ENCODE data around the gene MTCL3.

MTCL3 gene

GRCh38 chr6:127464161-127464880, 54.8 kb downstream of the MTCL3 start:
- Mint-ChIP-seq H3K36me3 (ENCODE audit: low read depth) (no peaks in the 10 kb centered on the region), H3K4me1 (peaks cover 13% of the 10 kb centered on the region), H3K9me3 (no peaks in the 10 kb centered on the region), H3K27me3 (ENCODE audit: insufficient read depth) (peaks cover 19% of the 10 kb centered on the region), H3K4me3 (no peak overlapping the region), H3K27ac (no peak overlapping the region)
- no peaks in the 10 kb centered on the region for H3K27me3 ChIP-seq (ENCODE audit: control insufficient read depth, insufficient read depth, low read length, poor library complexity, severe bottlenecking)
- no peak overlapping the region for H3K4me3 ChIP-seq (ENCODE audit: low read length)
- WGBS, 2 experiments (ENCODE audit: insufficient coverage in 1 of 2, insufficient read length in 1 of 2), result 56 to 66% methylated on average over 5 to 6 of the region's 6 CpGs
- H3K9me3 ChIP-seq (ENCODE audit: control insufficient read depth, low read length), result no peaks in the 10 kb centered on the region
- H3K9ac ChIP-seq (ENCODE audit: extremely low read depth, low read length, poor library complexity, severe bottlenecking), result no peak overlapping the region
- TF ChIP-seq CTCF (conservative IDR thresholded peaks at IDR 0.05), result no peak
- no peaks in the 10 kb centered on the region for H3K36me3 ChIP-seq (ENCODE audit: control insufficient read depth, insufficient read depth, low read length)
- H3K27ac ChIP-seq (ENCODE audit: low read depth, low read length), result no peak overlapping the region
- DNase-seq, result no peak
- no peaks in the 10 kb centered on the region for H3K4me1 ChIP-seq (ENCODE audit: control insufficient read depth, insufficient read depth, low read length)

GRCh38 chr6:127463056-127463455, 56.1 kb downstream of the MTCL3 start:
- Mint-ChIP-seq H3K4me1 (peaks cover 19% of the 10 kb centered on the region), H3K36me3 (ENCODE audit: low read depth) (no peaks in the 10 kb centered on the region), H3K4me3 (no peak overlapping the region), H3K9me3 (no peaks in the 10 kb centered on the region), H3K27me3 (ENCODE audit: insufficient read depth) (peaks cover 24% of the 10 kb centered on the region), H3K27ac (no peak overlapping the region)
- Histone ChIP-seq H3K9ac (ENCODE audit: extremely low read depth, low read length, poor library complexity, severe bottlenecking) (no peak overlapping the region), H3K27me3 (ENCODE audit: control insufficient read depth, insufficient read depth, low read length, poor library complexity, severe bottlenecking) (no peaks in the 10 kb centered on the region), H3K9me3 (ENCODE audit: control insufficient read depth, low read length) (no peaks in the 10 kb centered on the region), H3K4me3 (ENCODE audit: low read length) (no peak overlapping the region), H3K36me3 (ENCODE audit: control insufficient read depth, insufficient read depth, low read length) (no peaks in the 10 kb centered on the region), H3K27ac (ENCODE audit: low read depth, low read length) (no peak overlapping the region), H3K4me1 (ENCODE audit: control insufficient read depth, insufficient read depth, low read length) (no peaks in the 10 kb centered on the region)
- no peak for DNase-seq
- WGBS, 2 experiments (ENCODE audit: insufficient coverage in 1 of 2, insufficient read length in 1 of 2), result 94 to 96% methylated on average over 4 of the region's 5 CpGs
- TF ChIP-seq CTCF (conservative IDR thresholded peaks at IDR 0.05), result no peak

- H3K27ac Mint-ChIP-seq, result no peak overlapping the region
- H3K9me3 Mint-ChIP-seq, result no peaks in the 10 kb centered on the region
- no peaks in the 10 kb centered on the region for H3K4me1 ChIP-seq (ENCODE audit: control insufficient read depth, insufficient read depth, low read length)
- H3K36me3 Mint-ChIP-seq (ENCODE audit: low read depth), result no peaks in the 10 kb centered on the region
- H3K36me3 ChIP-seq (ENCODE audit: control insufficient read depth, insufficient read depth, low read length), result no peaks in the 10 kb centered on the region
- H3K4me3 Mint-ChIP-seq, result no peak overlapping the region
- H3K4me1 Mint-ChIP-seq, result peaks cover 19% of the 10 kb centered on the region
- DNase-seq, result peak; percentile 49
- peak; percentile 65 for TF ChIP-seq CTCF (conservative IDR thresholded peaks at IDR 0.05)
- H3K9me3 ChIP-seq (ENCODE audit: control insufficient read depth, low read length), result no peaks in the 10 kb centered on the region
- 82 to 87% methylated on average over 2 of the region's 2 CpGs for WGBS, 2 experiments (ENCODE audit: insufficient coverage in 1 of 2, insufficient read length in 1 of 2)
- H3K27ac ChIP-seq (ENCODE audit: low read depth, low read length), result no peak overlapping the region
- no peak overlapping the region for H3K4me3 ChIP-seq (ENCODE audit: low read length)
- H3K27me3 ChIP-seq (ENCODE audit: control insufficient read depth, insufficient read depth, low read length, poor library complexity, severe bottlenecking), result no peaks in the 10 kb centered on the region
- no peak overlapping the region for H3K9ac ChIP-seq (ENCODE audit: extremely low read depth, low read length, poor library complexity, severe bottlenecking)
- H3K27me3 Mint-ChIP-seq (ENCODE audit: insufficient read depth), result peaks cover 30% of the 10 kb centered on the region
These were observed 56.8 kb downstream of the MTCL3 start for GRCh38 chr6:127462376-127462775.

Data from endodermal cell (in vitro differentiated cells).